Stimulated activated CD8-positive, alpha-beta memory T cell treated with anti-CD3 and anti-CD28 coated beads, Interleukin-12 subunit alpha, Interleukin-12 subunit beta, amount 100 ng/mL, for 1 hour (primary cell): Measurements from ENCODE around the gene ADARB2.
"Not testable (repeated sequence)": the region's sequence is repeated elsewhere in the genome, so short reads cannot be mapped to it uniquely, and the experiment has no call there.

ENCODE experiments used
- DNase-seq: peaks from one replicate; pipeline ENCODE4 v3.0.0-alpha.2; 2020; ENCODE audit warnings: low read depth

The ADARB2 gene

GRCh38 chr10:1642600-1643160 lies 94.6 kb downstream of the ADARB2 start:
- DNase-seq: no peak

DNA sequence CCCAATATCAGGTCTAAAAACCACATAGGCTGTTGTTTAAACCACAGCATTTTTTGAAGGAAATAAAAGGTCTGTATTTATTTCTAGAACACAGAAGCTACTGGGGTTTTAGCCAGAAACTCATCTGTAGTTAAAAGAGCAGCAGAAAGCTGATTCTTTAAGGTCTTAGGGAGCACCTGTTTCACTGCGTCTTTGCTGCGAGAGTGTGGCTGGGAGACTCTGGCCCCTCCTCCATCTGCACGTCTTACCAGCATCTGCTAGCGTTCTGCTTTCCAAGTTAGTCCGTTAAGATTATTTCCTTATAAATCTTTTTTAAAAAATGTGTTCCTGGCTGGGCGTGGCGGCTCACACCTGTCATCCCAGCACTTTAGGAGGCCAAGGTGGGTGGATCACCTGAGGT lies 95.9 kb downstream of the ADARB2 start:
- no peak for DNase-seq

DNA sequence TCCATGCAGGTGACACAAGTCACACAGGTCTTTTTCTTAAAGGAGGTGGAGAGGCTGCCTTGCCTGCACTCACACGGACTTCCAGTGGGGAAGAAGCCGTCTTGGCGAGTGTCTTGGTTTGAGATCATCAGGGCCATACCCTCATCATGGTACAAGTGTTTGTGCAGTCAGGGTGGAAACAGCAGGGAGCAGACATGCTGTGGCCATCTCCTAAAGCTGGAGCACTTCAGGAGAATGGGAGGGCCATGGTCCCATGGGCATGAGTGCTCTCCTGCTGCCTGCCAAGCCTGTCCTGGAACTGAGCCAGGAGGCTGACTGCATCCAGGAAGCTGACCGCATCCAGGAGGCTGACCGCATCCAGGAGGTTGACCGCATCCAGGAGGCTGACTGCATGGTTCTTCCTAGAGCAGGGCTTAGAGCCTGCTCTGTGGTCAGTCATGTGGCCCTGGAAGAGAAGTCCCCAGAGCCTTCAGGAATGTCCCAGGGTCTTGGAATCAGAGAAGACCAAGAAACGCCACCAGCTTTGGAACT lies 98.4 kb downstream of the ADARB2 start:
- DNase-seq: no peak

GRCh38 chr10:1635340-1635739 lies 102.0 kb downstream of the ADARB2 start:
- DNase-seq: no peak

GRCh38 chr10:1634239-1634638 lies 103.1 kb downstream of the ADARB2 start:
- no peak for DNase-seq

GRCh38 chr10:1633783-1634182 lies 103.5 kb downstream of the ADARB2 start:
- no peak for DNase-seq

DNA sequence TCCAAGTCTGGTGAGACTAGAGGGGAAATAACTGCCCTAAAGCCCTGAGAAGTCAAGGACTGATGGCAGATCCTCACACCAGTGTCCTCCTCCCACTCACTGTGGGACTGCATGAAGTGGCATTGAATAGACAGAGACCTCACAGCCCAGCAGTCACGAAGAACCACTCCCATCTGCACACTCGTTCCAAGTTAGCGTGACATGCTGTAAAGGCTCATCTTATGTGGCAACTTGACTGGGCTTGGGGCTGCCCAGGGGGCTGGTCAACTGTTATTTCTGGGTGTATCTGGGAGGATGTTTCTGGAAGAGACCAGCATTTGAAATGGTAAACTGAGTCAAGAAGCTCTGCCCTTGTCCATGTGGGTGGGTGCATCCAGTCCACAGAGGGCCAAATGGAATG lies 104.7 kb downstream of the ADARB2 start:
- no peak for DNase-seq

- DNase-seq: no peak
Observed at GRCh38 chr10:1632141-1632540, 105.2 kb downstream of the ADARB2 start.

DNA sequence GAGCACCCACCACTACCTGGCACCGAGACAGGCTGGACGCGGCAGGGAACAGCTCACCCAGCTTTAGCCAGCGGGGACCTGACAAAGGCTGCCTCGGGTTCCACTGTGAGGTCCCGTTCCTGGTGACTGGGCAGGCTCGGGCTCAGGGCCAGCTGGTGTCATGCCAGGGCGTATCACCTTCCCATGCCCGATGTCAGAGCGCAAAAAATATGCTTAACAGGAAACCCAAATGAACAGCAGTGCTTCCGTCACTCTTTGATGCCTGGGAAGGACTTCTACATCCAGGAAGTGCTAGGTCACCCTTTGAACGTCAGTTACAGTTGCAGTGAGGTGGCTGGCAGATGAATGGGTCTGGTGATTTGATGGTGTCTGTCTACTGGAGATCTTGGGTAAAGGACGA lies 106.0 kb downstream of the ADARB2 start:
- DNase-seq: no peak

GRCh38 chr10:1630304-1630703 lies 107.0 kb downstream of the ADARB2 start:
- no peak for DNase-seq

DNA sequence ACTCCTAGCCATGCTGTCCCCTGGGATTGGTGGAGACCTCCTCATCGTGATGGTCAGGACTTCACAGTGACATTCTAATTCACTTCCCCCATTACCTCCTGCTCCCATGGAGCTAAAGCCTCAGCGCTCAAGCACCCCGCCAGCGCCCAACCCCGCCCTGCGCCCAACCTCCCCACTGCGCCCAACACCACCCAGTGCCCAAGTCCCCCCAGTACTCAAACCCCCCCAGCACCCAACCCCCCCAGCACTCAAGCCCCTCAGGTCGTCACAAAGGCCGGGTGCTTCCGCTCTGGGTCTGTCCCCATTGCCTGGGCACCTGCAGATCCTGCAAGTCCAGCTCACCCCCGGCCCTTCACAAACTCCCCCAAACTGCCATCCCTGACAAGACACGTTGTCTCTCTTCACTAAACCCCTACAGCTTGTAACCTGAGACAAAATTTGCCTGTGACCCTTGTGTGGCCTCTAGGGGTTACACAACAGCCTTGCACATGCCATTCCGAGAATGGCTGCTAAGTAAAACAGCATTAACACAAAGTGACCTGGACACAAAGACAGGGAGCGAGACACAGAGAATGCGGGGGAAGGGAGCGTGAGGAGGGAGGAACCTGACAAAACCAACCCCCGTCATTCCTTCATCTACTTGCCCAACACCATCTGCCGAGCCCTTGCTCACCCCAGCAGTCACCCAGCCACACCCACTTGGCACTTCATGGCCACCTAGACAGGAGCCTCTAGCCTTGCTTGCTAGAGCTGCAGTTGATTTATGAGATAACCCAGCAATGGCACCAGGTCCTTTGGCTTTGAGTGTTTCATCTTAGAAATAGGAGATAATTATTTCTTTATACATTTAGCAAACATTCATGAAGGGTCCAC lies 107.8 kb downstream of the ADARB2 start:
- no peak for DNase-seq

GRCh38 chr10:1628757-1629156 lies 108.6 kb downstream of the ADARB2 start:
- DNase-seq: no peak

GRCh38 chr10:1627945-1628344 lies 109.4 kb downstream of the ADARB2 start:
- no peak for DNase-seq

GRCh38 chr10:1626835-1627234 lies 110.5 kb downstream of the ADARB2 start:
- no peak for DNase-seq

GRCh38 chr10:1626410-1626809 lies 110.9 kb downstream of the ADARB2 start:
- no peak for DNase-seq

DNA sequence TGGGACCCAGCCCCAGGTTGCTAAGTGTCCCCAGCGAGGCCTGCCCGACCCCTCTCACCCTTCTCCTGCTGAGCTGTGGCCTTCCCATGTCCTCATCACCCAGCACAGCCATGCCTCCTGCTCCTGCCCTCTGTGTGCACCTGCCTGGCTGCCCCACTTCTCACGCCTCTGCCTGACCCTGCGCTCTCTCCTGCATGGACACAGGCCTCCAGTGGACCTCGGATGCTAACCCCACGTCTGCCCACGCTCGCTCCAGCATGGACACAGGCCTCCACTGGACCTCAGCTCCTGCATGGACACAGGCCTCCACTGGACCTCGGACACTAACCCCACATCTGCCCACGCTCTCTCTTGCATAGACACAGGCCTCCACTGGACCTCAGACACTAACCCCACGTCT lies 111.6 kb downstream of the ADARB2 start:
- DNase-seq: no peak

DNA sequence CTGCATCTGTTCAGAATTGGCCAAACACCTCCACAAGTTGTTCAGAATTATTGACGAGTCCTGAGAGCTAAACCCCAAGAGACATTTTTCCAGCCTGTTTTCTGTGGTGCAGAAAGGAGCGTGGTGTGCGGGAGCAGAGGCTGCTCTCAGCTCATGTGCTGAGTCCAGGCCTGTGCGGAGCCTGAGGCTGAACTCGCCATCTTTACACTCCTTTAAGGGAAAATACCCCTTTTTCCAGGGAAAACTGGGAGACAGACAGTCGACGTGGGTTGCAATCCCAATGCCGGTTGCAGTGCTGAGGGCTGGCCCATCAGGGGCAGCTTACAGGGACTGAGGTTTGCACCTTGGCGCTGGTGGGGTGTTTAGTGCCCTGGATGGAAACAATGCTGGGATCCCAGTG lies 112.2 kb downstream of the ADARB2 start:
- no peak for DNase-seq

GRCh38 chr10:1624240-1624639 lies 113.1 kb downstream of the ADARB2 start:
- DNase-seq: no peak

DNA sequence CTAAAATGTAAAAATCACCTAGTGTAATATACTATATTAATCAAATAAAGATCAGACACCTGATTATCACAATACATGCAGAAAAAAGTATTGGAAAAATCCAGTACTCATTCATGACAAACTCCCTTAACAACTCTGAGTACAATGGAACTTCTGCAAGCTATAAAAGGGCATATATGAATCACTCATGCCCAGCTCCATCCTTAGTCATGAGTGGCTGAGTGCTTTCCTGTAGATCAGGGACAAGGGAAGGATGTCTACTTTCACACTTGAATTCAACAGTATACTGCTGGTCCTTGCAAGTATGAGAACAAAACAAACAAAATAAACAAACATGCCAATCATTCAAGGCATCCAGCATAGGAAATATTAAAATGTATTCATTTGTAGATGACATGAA lies 116.5 kb downstream of the ADARB2 start:
- no peak for DNase-seq

DNA sequence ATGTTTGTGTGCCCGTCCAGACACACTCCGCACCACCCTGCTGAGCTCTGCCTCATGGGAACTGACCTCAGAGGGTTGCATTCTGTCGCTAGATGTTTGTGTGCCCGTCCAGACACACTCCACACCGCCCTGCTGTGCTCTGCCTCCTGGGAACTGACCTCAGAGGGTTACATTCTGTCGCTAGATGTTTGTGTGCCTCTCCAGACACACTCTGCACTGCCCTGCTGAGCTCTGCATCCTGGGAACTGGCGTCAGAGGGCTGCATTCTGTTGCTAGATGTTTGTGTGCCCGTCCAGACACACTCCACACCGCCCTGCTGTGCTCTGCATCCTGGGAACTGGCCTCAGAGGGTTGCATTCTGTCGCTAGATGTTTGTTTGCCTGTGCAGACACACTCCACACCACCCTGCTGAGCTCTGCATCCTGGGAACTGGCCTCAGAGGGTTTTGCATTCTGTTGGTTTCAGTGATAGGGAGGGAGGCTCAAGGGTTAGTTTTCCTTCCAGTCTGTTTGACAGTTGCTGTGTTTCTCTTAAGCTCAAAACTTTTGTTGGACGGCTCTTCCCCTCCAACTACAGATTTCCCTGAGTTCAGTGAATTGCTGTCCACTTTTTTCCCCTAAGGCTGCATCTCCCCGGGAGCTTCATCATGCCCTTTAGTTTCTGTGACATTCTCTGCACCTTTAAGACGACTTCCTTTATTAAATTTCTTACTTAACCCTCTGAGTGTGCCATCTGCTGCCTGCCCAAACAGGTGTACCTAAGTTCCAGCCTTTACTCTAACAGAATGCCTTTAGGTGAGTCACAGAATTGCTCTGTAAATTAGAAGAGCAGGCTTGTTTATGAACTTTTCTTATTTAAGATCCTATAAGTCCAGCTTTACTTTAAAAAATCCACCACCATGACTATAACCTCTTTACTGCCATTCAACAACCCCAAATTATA lies 119.7 kb downstream of the ADARB2 start:
- not testable (repeated sequence) for DNase-seq

DNA sequence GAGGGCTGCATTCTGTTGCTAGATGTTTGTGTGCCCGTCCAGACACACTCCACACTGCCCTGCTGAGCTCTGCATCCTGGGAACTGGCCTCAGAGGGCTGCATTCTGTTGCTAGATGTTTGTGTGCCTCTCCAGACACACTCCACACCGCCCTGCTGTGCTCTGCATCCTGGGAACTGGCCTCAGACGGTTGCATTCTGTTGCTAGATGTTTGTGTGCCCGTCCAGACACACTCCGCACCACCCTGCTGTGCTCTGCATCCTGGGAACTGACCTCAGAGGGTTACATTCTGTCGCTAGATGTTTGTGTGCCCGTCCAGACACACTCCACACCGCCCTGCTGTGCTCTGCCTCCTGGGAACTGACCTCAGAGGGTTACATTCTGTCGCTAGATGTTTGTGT lies 120.6 kb downstream of the ADARB2 start:
- DNase-seq: not testable (repeated sequence)

- DNase-seq: no peak
Observed at GRCh38 chr10:1615186-1615954, 122.0 kb downstream of the ADARB2 start.
